GM12872 (cell line): ENCODE results near the gene USF2.

Source experiments
- CTCF ChIP-seq: IDR thresholded peaks from 3 replicates; pipeline ENCODE4 v1.5.1; 2011; ENCODE audit warnings: low read depth, mild to moderate bottlenecking, low read length, moderate library complexity; ENCODE audit not compliant: insufficient read depth

The USF2 gene

GRCh38 chr19:35318679-35319448 is 50.1 kb downstream of the USF2 start:
- TF ChIP-seq CTCF: no peak

- TF ChIP-seq CTCF: no peak
Measured at GRCh38 chr19:35320065-35320713, 51.4 kb downstream of the USF2 start.

- TF ChIP-seq CTCF: no peak
Measured at GRCh38 chr19:35321291-35321690, 52.5 kb downstream of the USF2 start.

- no peak for TF ChIP-seq CTCF
Measured at GRCh38 chr19:35322014-35322413, 53.3 kb downstream of the USF2 start.

- TF ChIP-seq CTCF: peak; percentile 55; the same call in 2 of the 3 replicates
Measured at GRCh38 chr19:35327642-35328041, 58.9 kb downstream of the USF2 start.

GRCh38 chr19:35328851-35329285 is 60.1 kb downstream of the USF2 start, which contains the start of gene CD22:
CD22 (plus strand) TSS chr19:35329187; CDS start chr19:35332041, 2,854 bp downstream.
- no peak for TF ChIP-seq CTCF

GRCh38 chr19:35329323-35329722 is 60.6 kb downstream of the USF2 start:
- no peak for TF ChIP-seq CTCF
